HCT116 (cell line): Measurements from ENCODE around the gene SLC25A41. TPM values are rescaled to one million over a fixed set of nuclear protein-coding genes. Genes with fewer than 3 reads are reported as not detected.

Experiments used
- ATAC-seq: fragments of 200-7000 bp; cut with Tn5 transposase; 2 replicates; pipeline ENCODE4 v1.9.1; 2020; ENCODE audit warnings: mild to moderate bottlenecking, moderate library complexity
- BruUV-seq: library from RNA; stranded (reverse); fragments of 400-500 nt; replicated peaks from 2 replicates; lab custom pipeline; 2021; lab: Mats Ljungman, UMichigan
- CTCF ChIA-PET: fragments of 300-600 bp; sonication (Branson Sonifier 250); formaldehyde crosslinking; loops from one replicate; lab custom pipeline; 2021; ENCODE audit warnings: antibody characterized with exemption; lab: Charles Lee
- POLR2A ChIA-PET: fragments of 300-600, 350-600 bp; sonication (Branson Sonifier 250); formaldehyde crosslinking; loops from one replicate; lab custom pipeline; 2021; ENCODE audit warnings: antibody characterized with exemption; lab: Charles Lee
- RAD21 ChIA-PET, 2 experiments: fragments of 300-600 bp; sonication (Branson Sonifier 250); formaldehyde crosslinking; loops; one replicate each; lab custom pipeline; 2023; ENCODE audit warnings: low total read pairs in 2 of 2; ENCODE audit not compliant: uncharacterized antibody in 2 of 2, unreplicated experiment in 2 of 2, low non-redundant PET in 1 of 2; lab: Charles Lee
- DNase-seq: peaks from one replicate; pipeline ENCODE4 v3.0.0-alpha.2; 2010; ENCODE audit warnings: low read depth, low spot score
- H2AFZ ChIP-seq: fragments of 200-600 bp; shearing (Covaris generic), sonication (generic); 2 replicates; pipeline ENCODE4 v1.6.1; 2017; ENCODE audit warnings: low read depth, mixed run types, mixed read lengths, antibody characterized with exemption, low read length; ENCODE audit not compliant: poor library complexity, severe bottlenecking
- H3K27ac ChIP-seq: 2 replicates; pipeline ENCODE4 v1.5.1; 2012; ENCODE audit warnings: low read depth, low read length
- H3K27me3 ChIP-seq: fragments of 200-600 bp; sonication (generic); 2 replicates; pipeline ENCODE4 v1.6.1; 2016; ENCODE audit warnings: mixed run types, low read length, mixed read lengths; ENCODE audit not compliant: insufficient read depth
- H3K36me3 ChIP-seq, 2 experiments: fragments of 200-500 bp in 1 of 2; fragments of 200-600 bp in 1 of 2; sonication (Bioruptor generic) in 1 of 2; sonication (generic) in 1 of 2; 2 replicates each; pipeline versions ENCODE4 v1.5.1 to v1.6.1; 2014 to 2016; ENCODE audit warnings: low read length in 2 of 2, inconsistent platforms in 1 of 2, mixed read lengths in 1 of 2, mixed run types in 1 of 2; ENCODE audit not compliant: insufficient read depth in 2 of 2, control insufficient read depth in 1 of 2
- H3K4me1 ChIP-seq, 2 experiments: fragments of 200-600 bp in 1 of 2; sonication (generic) in 1 of 2; 2 replicates each; pipeline versions ENCODE4 v1.5.1 to v1.6.1; 2012 to 2017; ENCODE audit warnings: low read length in 2 of 2, inconsistent platforms in 1 of 2, mild to moderate bottlenecking in 1 of 2, mixed read lengths in 1 of 2, mixed run types in 1 of 2, moderate library complexity in 1 of 2; ENCODE audit not compliant: insufficient read depth in 2 of 2, control insufficient read depth in 1 of 2
- H3K4me2 ChIP-seq: fragments of 200-600 bp; sonication (generic); 2 replicates; pipeline ENCODE4 v1.6.1; 2017; ENCODE audit warnings: mixed run types, low read length, mixed read lengths
- H3K4me3 ChIP-seq, 2 experiments: fragments of 200-600 bp in 1 of 2; sonication (generic) in 1 of 2; replicated peaks in 1 of 2; 2 replicates each; pipeline ENCODE4 v1.5.1; 2011 to 2016; ENCODE audit warnings: low read length in 2 of 2, control low read depth in 1 of 2, low read depth in 1 of 2, mild to moderate bottlenecking in 1 of 2, mixed read lengths in 1 of 2, mixed run types in 1 of 2
- H3K79me2 ChIP-seq: fragments of 200-600 bp; sonication (generic); 2 replicates; pipeline ENCODE4 v1.6.1; 2017; ENCODE audit warnings: mild to moderate bottlenecking, mixed run types, low read length, moderate library complexity, mixed read lengths; ENCODE audit not compliant: insufficient read depth
- H3K9ac ChIP-seq: fragments of 200-600 bp; sonication (generic); 2 replicates; pipeline ENCODE4 v1.6.1; 2016; ENCODE audit warnings: low read length, mixed read lengths
- H3K9me2 ChIP-seq: fragments of 200-600 bp; sonication (generic), shearing (Covaris generic); 2 replicates; pipeline ENCODE4 v1.6.1; 2017; ENCODE audit warnings: mixed run types, mild to moderate bottlenecking, moderate library complexity; ENCODE audit not compliant: insufficient read depth
- H3K9me3 ChIP-seq, 2 experiments: fragments of 200-500 bp in 1 of 2; fragments of 200-600 bp in 1 of 2; sonication (Bioruptor generic) in 1 of 2; sonication (generic) in 1 of 2; 2 replicates each; pipeline ENCODE4 v1.6.1; 2014 to 2017; ENCODE audit warnings: low read length in 2 of 2, mixed read lengths in 2 of 2, inconsistent platforms in 1 of 2, low read depth in 1 of 2, mild to moderate bottlenecking in 1 of 2, mixed run types in 1 of 2, moderate library complexity in 1 of 2; ENCODE audit not compliant: control insufficient read depth in 1 of 2, insufficient read depth in 1 of 2
- H4K20me1 ChIP-seq: fragments of 200-600 bp; sonication (generic), shearing (Covaris generic); 2 replicates; pipeline ENCODE4 v1.6.1; 2017; ENCODE audit warnings: mixed run types, mild to moderate bottlenecking, moderate library complexity; ENCODE audit not compliant: insufficient read depth
- ATF3 ChIP-seq: IDR thresholded peaks from 2 replicates; pipeline ENCODE4 v1.6.1; 2012
- EGR1 ChIP-seq: IDR thresholded peaks from 2 replicates; pipeline ENCODE4 v1.6.1; 2012; ENCODE audit warnings: low read depth
- ELF1 ChIP-seq: IDR thresholded peaks from 2 replicates; pipeline ENCODE4 v1.6.1; 2012; ENCODE audit warnings: low read depth, borderline replicate concordance
- EZH2 ChIP-seq: fragments of 200-600 bp; sonication (generic); IDR thresholded peaks from 2 replicates; pipeline ENCODE4 v1.6.1; 2017; ENCODE audit warnings: antibody characterized with exemption, mixed run types
- FOSL1 ChIP-seq: IDR thresholded peaks from 2 replicates; pipeline ENCODE4 v1.6.1; 2012; ENCODE audit warnings: low read depth
- JUND ChIP-seq: IDR thresholded peaks from 2 replicates; pipeline ENCODE4 v1.6.1; 2012
- MAX ChIP-seq: IDR thresholded peaks from 2 replicates; pipeline ENCODE4 v1.6.1; 2012
- POLR2A ChIP-seq: IDR thresholded peaks from 2 replicates; pipeline ENCODE4 v1.7.0; 2011; ENCODE audit warnings: borderline replicate concordance; ENCODE audit not compliant: insufficient read depth, insufficient read length; ENCODE audit errors: extremely low read depth
- POLR2AphosphoS5 ChIP-seq: IDR thresholded peaks from 2 replicates; pipeline ENCODE4 v1.6.1; 2011; ENCODE audit warnings: mild to moderate bottlenecking, low read depth, low read length, moderate library complexity
- RAD21 ChIP-seq: IDR thresholded peaks from 2 replicates; pipeline ENCODE4 v1.6.1; 2012; ENCODE audit warnings: low read depth, mild to moderate bottlenecking
- SIN3A ChIP-seq: IDR thresholded peaks from 2 replicates; pipeline ENCODE4 v1.6.1; 2012; ENCODE audit warnings: low read depth
- ZNF274 ChIP-seq: fragments of 200-500 bp; sonication (Bioruptor generic); IDR thresholded peaks from 2 replicates; pipeline ENCODE4 v1.6.1; 2014; ENCODE audit warnings: mild to moderate bottlenecking, low read depth, low read length, inconsistent platforms
- intact Hi-C: fragments of 100-400 bp; cut with micrococcal nuclease; formaldehyde crosslinking; loops from 2 replicates; pipeline ENCODE4 v1.10.0; 2022
- total RNA-seq: library from RNA; stranded (reverse); gene quantifications from one replicate; pipeline ENCODE4 v1.2.1, GENCODE V29; 2021; ENCODE audit not compliant: unreplicated experiment

SLC25A41 gene
- total RNA-seq, 1 experiment from 2014 or later, result 0.93 TPM

DNA sequence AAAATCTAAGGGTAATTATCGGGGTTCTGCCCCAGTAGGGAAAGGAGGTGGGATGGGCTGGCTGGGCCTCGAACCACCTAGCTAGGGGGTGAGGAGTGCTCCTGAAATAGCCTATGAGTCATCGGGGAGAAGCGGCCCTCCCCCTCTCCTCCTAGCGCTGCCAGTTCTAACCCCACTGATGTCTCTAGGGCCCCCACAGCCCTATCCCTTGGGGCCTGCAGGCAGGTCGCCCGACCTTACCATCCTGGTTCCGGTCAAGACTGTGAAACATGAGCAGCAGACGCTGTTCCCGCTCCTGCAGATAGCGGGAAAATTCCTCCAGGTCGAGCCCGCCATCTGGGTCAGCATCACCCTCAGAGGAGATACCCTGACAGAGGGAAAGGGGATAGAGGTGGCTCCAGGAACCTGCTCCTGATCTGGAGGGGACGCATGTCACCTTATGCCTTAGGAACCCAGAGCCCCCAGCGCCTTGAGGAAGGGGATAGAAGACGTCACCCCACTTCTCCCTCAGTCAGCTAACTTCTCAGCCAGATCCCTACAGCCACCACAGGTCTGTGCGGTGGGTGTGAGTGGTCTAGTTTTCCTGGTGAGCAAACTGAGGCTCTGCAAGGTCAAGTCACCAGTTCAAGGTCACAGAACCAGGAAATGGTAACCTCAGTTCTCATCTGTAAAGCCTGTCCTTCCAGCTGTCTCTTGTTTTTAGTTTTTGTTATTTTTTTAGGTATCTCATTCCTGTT is 24.6 kb upstream of the SLC25A41 start:
- Histone ChIP-seq H3K36me3 (peaks cover 6 to 22% of the 10 kb centered on the region in 2 experiments; a peak in 3 of 4 replicates), H3K4me1 (peaks cover 13 to 30% of the 10 kb centered on the region in 2 experiments), H3K9me2 (no peaks in the 10 kb centered on the region), H3K27me3 (no peaks in the 10 kb centered on the region), H3K79me2 (0 out of 2 replicates have a peak, but pooled peaks cover 3% of the 10 kb centered on the region), H3K4me2 (peak overlapping the region; percentile 99), H3K9me3 (peaks cover 0 to 13% of the 10 kb centered on the region in 2 experiments; a peak in 2 of 4 replicates), H3K4me3 (peak overlapping the region; percentile 66 to 88), H3K9ac (peak overlapping the region; percentile 71; the same call in 1 of the 2 replicates), H3K27ac (peak overlapping the region; percentile 62), H2AFZ (no peak overlapping the region), H4K20me1 (no peaks in the 10 kb centered on the region)
- ChIA-PET POLR2A (no interaction called here), RAD21 (no interaction called here), CTCF (no interaction called here)
- BruUV-seq, result TSS peak; percentile 49
- intact Hi-C loops, result no loop called here
- DNase-seq (no peak), ATAC-seq (no peak)
- TF ChIP-seq ELF1, result no peak
- no peak for TF ChIP-seq EGR1
- no peak for TF ChIP-seq POLR2A
- no peak for TF ChIP-seq POLR2AphosphoS5
- no peak for TF ChIP-seq JUND
- no peak for TF ChIP-seq RAD21

- Histone ChIP-seq H3K4me2 (no peak overlapping the region), H3K36me3 (peaks cover 6 to 22% of the 10 kb centered on the region in 2 experiments; a peak in 3 of 4 replicates), H3K9me2 (no peaks in the 10 kb centered on the region), H3K4me3 (no peak overlapping the region), H3K4me1 (peaks cover 13 to 30% of the 10 kb centered on the region in 2 experiments), H3K79me2 (0 out of 2 replicates have a peak, but pooled peaks cover 3% of the 10 kb centered on the region), H3K9me3 (peaks cover 0 to 13% of the 10 kb centered on the region in 2 experiments; a peak in 2 of 4 replicates), H3K27me3 (no peaks in the 10 kb centered on the region), H3K27ac (no peak overlapping the region), H3K9ac (no peak overlapping the region), H4K20me1 (no peaks in the 10 kb centered on the region), H2AFZ (no peak overlapping the region)
- BruUV-seq, result no TSS peak
- ChIA-PET RAD21 (no interaction called here), CTCF (no interaction called here), POLR2A (no interaction called here)
- TF ChIP-seq MAX, result no peak
- no peak for TF ChIP-seq EGR1
- TF ChIP-seq FOSL1, result no peak
- TF ChIP-seq RAD21, result no peak
- TF ChIP-seq EZH2, result no peak
- no peak for TF ChIP-seq SIN3A
- TF ChIP-seq ZNF274, result no peak
- TF ChIP-seq POLR2A, result no peak
- TF ChIP-seq ATF3, result no peak
- ATAC-seq (no peak), DNase-seq (no peak)
- intact Hi-C loops, result no loop called here
Measured at GRCh38 chr19:6455924-6456323, 22.4 kb upstream of the SLC25A41 start.
